Activated T-cell treated with anti-CD3 and anti-CD28 coated beads, Interleukin-2, amount 50 U/mL, for 4 hours (primary cell): Measurements from ENCODE around the gene CELSR3. TPM values are rescaled to one million over a fixed set of nuclear protein-coding genes. Genes with fewer than 3 reads are reported as not detected.

ENCODE experiments used
- ATAC-seq, 2 donors: fragments of 200-7000 bp; cut with Tn5 transposase; one replicate each; pipeline ENCODE4 v1.10.0; 2021
- DNase-seq: peaks from one replicate; pipeline ENCODE4 v3.0.0-alpha.2; 2020
- H3K27me3 Mint-ChIP-seq: one replicate; pipeline ENCODE4 v1.8.0; 2021; ENCODE audit warnings: low read depth, mixed read lengths
- H3K36me3 Mint-ChIP-seq: one replicate; pipeline ENCODE4 v1.8.0; 2022; ENCODE audit warnings: mixed read lengths; ENCODE audit not compliant: insufficient read depth
- H3K4me1 Mint-ChIP-seq: one replicate; pipeline ENCODE4 v1.8.0; 2021; ENCODE audit warnings: low read depth, mixed read lengths
- H3K4me3 Mint-ChIP-seq: one replicate; pipeline ENCODE4 v1.8.0; 2021; ENCODE audit warnings: mild to moderate bottlenecking, moderate library complexity, mixed read lengths
- H3K9me3 Mint-ChIP-seq: one replicate; pipeline ENCODE4 v1.8.0; 2021; ENCODE audit warnings: mixed read lengths
- total RNA-seq, 3 donors: library from RNA; stranded (reverse); gene quantifications; one replicate each; pipeline ENCODE4 v1.2.1, GENCODE V29; 2021

CELSR3 gene
- total RNA-seq, 3 donors from 2014 or later, result 11.0 to 15.0 (median 12.3) TPM

- ATAC-seq (no peak), DNase-seq (no peak)
- H3K9me3 Mint-ChIP-seq, result no peaks in the 10 kb centered on the region
- H3K4me1 Mint-ChIP-seq, result peaks cover 11% of the 10 kb centered on the region
- H3K4me3 Mint-ChIP-seq, result peak overlapping the region; percentile 30
- no peaks in the 10 kb centered on the region for H3K27me3 Mint-ChIP-seq
- H3K36me3 Mint-ChIP-seq, result no peaks in the 10 kb centered on the region
These were observed 25.4 kb downstream of the CELSR3 start for GRCh38 chr3:48637305-48637704.

- DNase-seq (no peak), ATAC-seq (no peak)
- no peaks in the 10 kb centered on the region for H3K27me3 Mint-ChIP-seq
- H3K9me3 Mint-ChIP-seq, result no peaks in the 10 kb centered on the region
- H3K4me3 Mint-ChIP-seq, result peak overlapping the region; percentile 86
- peaks cover 2% of the 10 kb centered on the region for H3K36me3 Mint-ChIP-seq
- H3K4me1 Mint-ChIP-seq, result peaks cover 11% of the 10 kb centered on the region
These were observed 26.5 kb downstream of the CELSR3 start for GRCh38 chr3:48636149-48636655.

- Mint-ChIP-seq H3K27me3 (no peaks in the 10 kb centered on the region), H3K4me1 (peaks cover 11% of the 10 kb centered on the region), H3K36me3 (peaks cover 2% of the 10 kb centered on the region), H3K4me3 (peak within 1 kb of the TSS; percentile 86), H3K9me3 (no peaks in the 10 kb centered on the region)
- peak; percentile 98 to 99 for ATAC-seq
- DNase-seq, result peak; percentile 89
These were observed 27.3 kb downstream of the CELSR3 start, which contains the start of gene SLC26A6 for GRCh38 chr3:48635222-48636021. SLC26A6 (minus strand) TSS chr3:48635461; CDS start chr3:48635393, 68 bp downstream.

GRCh38 chr3:48634661-48635221, 27.9 kb downstream of the CELSR3 start:
- Mint-ChIP-seq H3K4me3 (peak overlapping the region; percentile 86), H3K36me3 (peaks cover 2% of the 10 kb centered on the region), H3K4me1 (peaks cover 11% of the 10 kb centered on the region), H3K9me3 (no peaks in the 10 kb centered on the region), H3K27me3 (no peaks in the 10 kb centered on the region)
- peak; percentile 46 to 50 for ATAC-seq
- DNase-seq, result peak; percentile 51

GRCh38 chr3:48633743-48634142, 28.9 kb downstream of the CELSR3 start:
- Mint-ChIP-seq H3K4me3 (peak overlapping the region; percentile 86), H3K27me3 (no peaks in the 10 kb centered on the region), H3K4me1 (peaks cover 11% of the 10 kb centered on the region), H3K9me3 (no peaks in the 10 kb centered on the region), H3K36me3 (peaks cover 5% of the 10 kb centered on the region)
- DNase-seq (no peak), ATAC-seq (no peak)

GRCh38 chr3:48633256-48633655, 29.4 kb downstream of the CELSR3 start:
- ATAC-seq (no peak), DNase-seq (no peak)
- Mint-ChIP-seq H3K9me3 (no peaks in the 10 kb centered on the region), H3K36me3 (peaks cover 5% of the 10 kb centered on the region), H3K4me1 (peaks cover 11% of the 10 kb centered on the region), H3K4me3 (no peak overlapping the region), H3K27me3 (no peaks in the 10 kb centered on the region)

- no peaks in the 10 kb centered on the region for H3K9me3 Mint-ChIP-seq
- DNase-seq (no peak), ATAC-seq (no peak)
- H3K4me3 Mint-ChIP-seq, result no peak overlapping the region
- peaks cover 16% of the 10 kb centered on the region for H3K36me3 Mint-ChIP-seq
- peaks cover 11% of the 10 kb centered on the region for H3K4me1 Mint-ChIP-seq
- no peaks in the 10 kb centered on the region for H3K27me3 Mint-ChIP-seq
These were observed 30.9 kb downstream of the CELSR3 start for GRCh38 chr3:48631516-48632448.

GRCh38 chr3:48630833-48631232, 31.9 kb downstream of the CELSR3 start:
- no peaks in the 10 kb centered on the region for H3K27me3 Mint-ChIP-seq
- no peak for DNase-seq
- peaks cover 18% of the 10 kb centered on the region for H3K36me3 Mint-ChIP-seq
- H3K4me1 Mint-ChIP-seq, result peaks cover 6% of the 10 kb centered on the region
- H3K9me3 Mint-ChIP-seq, result no peaks in the 10 kb centered on the region
- H3K4me3 Mint-ChIP-seq, result no peak overlapping the region
- no peak for ATAC-seq

- Mint-ChIP-seq H3K36me3 (peaks cover 18% of the 10 kb centered on the region), H3K4me1 (peaks cover 5% of the 10 kb centered on the region), H3K9me3 (no peaks in the 10 kb centered on the region), H3K4me3 (no peak overlapping the region), H3K27me3 (no peaks in the 10 kb centered on the region)
- DNase-seq, result no peak
- no peak for ATAC-seq
These were observed 32.3 kb downstream of the CELSR3 start for GRCh38 chr3:48630407-48630806.

- DNase-seq (no peak), ATAC-seq (no peak)
- Mint-ChIP-seq H3K9me3 (no peaks in the 10 kb centered on the region), H3K27me3 (no peaks in the 10 kb centered on the region), H3K36me3 (peaks cover 18% of the 10 kb centered on the region), H3K4me1 (peaks cover 7% of the 10 kb centered on the region), H3K4me3 (no peak overlapping the region)
These were observed 32.8 kb downstream of the CELSR3 start for GRCh38 chr3:48629894-48630293.

- no peak for DNase-seq
- no peak for ATAC-seq
- H3K4me1 Mint-ChIP-seq, result peaks cover 10% of the 10 kb centered on the region
- H3K36me3 Mint-ChIP-seq, result peaks cover 18% of the 10 kb centered on the region
- H3K9me3 Mint-ChIP-seq, result no peaks in the 10 kb centered on the region
- no peaks in the 10 kb centered on the region for H3K27me3 Mint-ChIP-seq
- no peak overlapping the region for H3K4me3 Mint-ChIP-seq
These were observed 34.2 kb downstream of the CELSR3 start for GRCh38 chr3:48628277-48629017.

GRCh38 chr3:48625600-48625999, 37.1 kb downstream of the CELSR3 start:
- H3K36me3 Mint-ChIP-seq, result peaks cover 17% of the 10 kb centered on the region
- peaks cover 10% of the 10 kb centered on the region for H3K4me1 Mint-ChIP-seq
- DNase-seq, result no peak
- no peak overlapping the region for H3K4me3 Mint-ChIP-seq
- no peaks in the 10 kb centered on the region for H3K27me3 Mint-ChIP-seq
- no peak for ATAC-seq
- H3K9me3 Mint-ChIP-seq, result no peaks in the 10 kb centered on the region

GRCh38 chr3:48624767-48625166, 37.9 kb downstream of the CELSR3 start:
- H3K4me1 Mint-ChIP-seq, result peaks cover 10% of the 10 kb centered on the region

More at GRCh38 chr3:48624767-48625166, 37.9 kb downstream of the CELSR3 start:
- H3K4me3 Mint-ChIP-seq, result no peak overlapping the region
- no peak for ATAC-seq
- H3K36me3 Mint-ChIP-seq, result peaks cover 17% of the 10 kb centered on the region
- no peaks in the 10 kb centered on the region for H3K9me3 Mint-ChIP-seq
- no peaks in the 10 kb centered on the region for H3K27me3 Mint-ChIP-seq
- DNase-seq, result no peak
